Occipital lobe (tissue), 2 donors: ENCODE measurements around the gene ATP6V0C. TPM values are rescaled to one million over a fixed set of nuclear protein-coding genes. Genes with fewer than 3 reads are reported as not detected.
"Not testable (repeated sequence)": the region's sequence is repeated elsewhere in the genome, so short reads cannot be mapped to it uniquely, and the experiment has no call there.

Experiments
- DNase-seq: peaks from one replicate; lab custom pipeline; 2025; lab: John Stamatoyannopoulos, UW
- total RNA-seq: library from RNA; depleted of rRNA; stranded (reverse); fragments of >200 nt; gene quantifications from one replicate; pipeline ENCODE4 v1.2.3, GENCODE V29; 2014

The ATP6V0C gene
- total RNA-seq, 1 donor from 2014 or later, result 11.7 TPM

DNA sequence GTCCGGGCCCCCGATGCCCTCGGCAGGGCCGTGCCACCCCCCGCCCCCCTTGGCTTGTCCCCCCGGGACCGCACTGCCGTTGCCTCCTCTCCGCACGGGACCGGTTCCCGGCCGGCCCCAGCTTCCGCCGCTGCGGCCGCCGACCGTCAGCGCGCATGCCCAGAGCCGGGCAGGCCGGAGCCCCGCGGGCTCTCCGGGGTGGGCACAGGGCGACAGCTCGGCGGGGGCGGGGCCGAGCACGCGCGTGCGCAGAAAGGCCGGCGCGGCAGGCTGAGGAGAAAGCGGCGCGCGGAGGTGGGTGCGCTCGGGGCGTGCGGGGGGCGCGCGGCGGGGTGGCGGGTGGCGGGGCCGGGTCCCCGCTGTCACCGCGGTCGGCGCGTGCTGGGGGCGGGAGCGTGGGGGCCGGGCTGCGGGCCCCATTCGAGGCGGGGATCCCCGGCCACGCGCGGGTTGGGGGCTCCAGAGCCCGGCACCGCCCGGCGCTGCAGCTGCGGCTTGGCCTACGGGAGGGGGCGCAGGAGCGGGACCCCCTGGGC lies 38.8 kb upstream of the ATP6V0C start, which contains the start of gene TBC1D24:
TBC1D24 (plus strand) TSS at position 251 of the 536 bp plus-strand sequence. CDS start 21,022 bp downstream, outside the sequence.
- peak; percentile 78 for DNase-seq

DNA sequence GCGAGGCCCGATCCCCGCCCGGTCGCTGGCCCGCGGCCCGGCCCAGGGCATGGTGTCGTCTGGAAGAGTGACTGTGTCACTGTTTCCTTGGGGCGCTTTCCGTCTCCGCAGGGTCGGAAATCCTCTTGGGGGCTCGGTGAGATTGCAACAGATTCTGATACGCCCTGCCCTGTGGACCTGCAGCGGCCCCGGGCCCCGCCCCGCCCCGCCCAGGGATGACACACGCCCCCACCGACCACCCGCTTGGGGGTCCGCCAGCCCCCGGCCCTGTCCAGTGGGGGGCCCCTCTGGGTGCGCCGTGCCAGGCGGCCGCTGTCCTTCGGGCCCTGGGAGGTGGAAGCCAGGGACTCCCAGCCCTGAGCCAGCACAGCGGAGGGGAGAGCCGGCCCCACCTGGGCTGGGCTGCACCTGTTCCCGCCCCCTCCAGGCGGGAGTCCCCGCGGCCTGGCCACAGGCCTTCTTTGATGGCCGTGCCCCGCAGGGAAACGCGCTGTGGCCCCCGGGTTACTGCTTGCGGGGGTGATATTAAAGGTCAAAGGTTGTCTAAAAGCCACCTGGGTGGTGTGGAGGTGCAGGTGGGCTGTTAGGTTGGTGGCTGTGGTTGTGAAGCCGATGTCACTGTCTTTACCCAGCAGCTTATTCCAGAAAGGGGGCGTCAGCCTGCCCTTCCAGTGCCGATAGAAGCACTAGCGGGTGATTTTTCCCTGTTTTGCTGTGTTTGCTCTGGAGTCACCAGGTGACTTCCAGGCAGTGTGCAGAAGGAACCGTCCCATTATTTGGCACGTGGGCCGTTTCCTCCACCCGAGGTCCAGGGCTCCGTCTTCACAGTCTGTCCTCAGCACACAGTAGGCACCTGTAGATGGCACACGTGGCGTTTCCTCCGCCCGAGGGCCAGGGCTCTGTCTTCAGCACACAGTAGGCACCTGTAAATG lies 38.1 kb upstream of the ATP6V0C start:
- no peak for DNase-seq

DNA sequence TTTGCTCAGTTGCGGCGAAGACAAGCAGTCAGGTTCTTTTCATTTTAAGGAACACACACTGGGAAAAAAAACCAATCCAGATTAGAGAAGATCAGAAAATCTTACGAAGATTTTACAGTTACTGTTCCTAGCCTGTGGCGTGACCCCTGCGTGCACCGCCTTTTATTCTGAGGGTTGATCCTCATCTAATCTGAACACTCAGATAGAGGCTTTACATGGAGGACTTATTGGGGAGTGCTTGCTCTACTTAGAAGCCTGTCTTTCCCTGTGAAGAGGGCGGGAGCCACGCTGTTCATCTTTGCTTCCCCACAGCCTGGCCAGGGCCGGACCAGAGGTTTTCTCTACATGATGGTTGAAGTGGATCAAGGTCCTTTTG lies 37.4 kb upstream of the ATP6V0C start:
- DNase-seq, result no peak

DNA sequence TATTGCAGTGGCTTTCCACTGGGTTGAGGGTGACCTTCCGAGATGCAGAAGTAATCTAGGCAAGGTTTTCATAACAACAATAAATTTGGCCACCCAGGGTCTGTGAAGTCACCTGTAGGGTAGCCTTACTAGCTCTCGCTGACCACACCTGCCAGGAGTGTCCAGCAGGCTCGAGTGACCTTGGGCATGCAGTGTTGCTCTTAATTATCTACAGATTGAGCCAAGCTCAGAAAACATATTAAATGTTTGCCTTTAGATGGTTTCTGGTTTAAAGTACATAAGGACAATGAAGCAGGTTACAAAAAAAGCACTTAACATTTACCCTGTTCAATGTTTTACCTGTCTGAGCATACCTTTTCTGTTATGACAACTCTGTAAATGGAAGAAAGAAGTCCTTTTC lies 37.0 kb upstream of the ATP6V0C start:
- DNase-seq, result no peak

DNA sequence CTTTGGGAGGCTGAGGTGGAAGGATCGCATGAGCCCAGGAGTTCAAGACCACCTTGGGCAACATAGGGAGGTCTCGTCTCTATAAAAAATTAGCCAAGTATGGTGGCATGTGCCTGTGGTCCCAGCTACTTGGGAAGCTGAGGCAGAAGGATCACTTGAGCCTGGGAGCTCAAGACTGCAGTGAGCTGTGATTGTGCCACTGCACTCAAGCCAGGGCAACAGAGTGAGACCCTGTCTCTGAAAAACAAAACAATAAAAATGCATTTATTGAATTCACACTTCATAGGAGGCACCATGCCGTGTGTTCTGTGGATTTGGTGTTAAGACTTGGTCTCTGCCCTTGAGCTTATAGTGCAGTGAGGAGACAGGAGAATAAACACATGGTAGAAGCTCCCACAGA lies 36.4 kb upstream of the ATP6V0C start:
- DNase-seq, result no peak

DNA sequence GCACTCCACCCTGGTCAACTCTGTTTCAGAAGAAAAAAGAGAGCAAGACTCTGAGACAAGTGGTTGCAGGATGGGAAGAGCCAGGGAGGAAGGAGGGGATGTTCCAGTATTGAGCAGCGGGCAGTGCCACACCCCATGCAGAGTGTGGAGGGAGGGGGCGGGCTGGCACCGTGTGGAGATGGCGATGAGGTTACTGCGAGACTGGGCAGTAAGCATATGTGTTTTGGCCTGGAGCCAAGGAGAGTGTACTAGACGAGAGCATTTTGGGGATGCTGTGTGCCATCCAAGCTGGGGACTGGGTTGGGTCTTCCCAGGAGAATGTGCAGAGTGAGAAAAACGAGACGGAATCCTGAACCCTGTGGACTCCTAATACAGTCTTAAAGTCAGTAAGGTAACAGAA lies 35.5 kb upstream of the ATP6V0C start:
- no peak for DNase-seq

DNA sequence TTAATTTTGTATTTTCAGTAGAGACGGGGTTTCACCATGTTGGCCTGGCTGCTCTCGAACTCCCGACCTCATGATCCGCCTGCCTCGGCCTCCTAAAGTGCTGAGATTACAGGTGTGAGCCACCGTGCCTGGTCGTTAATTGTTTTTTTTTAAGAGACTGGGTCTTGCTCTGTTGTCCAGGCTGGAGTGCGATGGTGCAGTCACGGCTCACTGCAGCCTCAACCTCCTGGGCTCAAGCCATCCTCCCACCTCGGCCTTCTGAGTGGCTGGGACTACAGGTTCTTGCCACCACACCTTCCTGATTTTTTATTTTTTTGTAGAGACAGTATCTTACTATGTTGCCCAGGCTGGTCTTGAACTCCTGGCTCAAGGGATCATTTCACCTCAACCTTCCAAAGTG lies 33.8 kb upstream of the ATP6V0C start:
- DNase-seq, result not testable (repeated sequence)

DNA sequence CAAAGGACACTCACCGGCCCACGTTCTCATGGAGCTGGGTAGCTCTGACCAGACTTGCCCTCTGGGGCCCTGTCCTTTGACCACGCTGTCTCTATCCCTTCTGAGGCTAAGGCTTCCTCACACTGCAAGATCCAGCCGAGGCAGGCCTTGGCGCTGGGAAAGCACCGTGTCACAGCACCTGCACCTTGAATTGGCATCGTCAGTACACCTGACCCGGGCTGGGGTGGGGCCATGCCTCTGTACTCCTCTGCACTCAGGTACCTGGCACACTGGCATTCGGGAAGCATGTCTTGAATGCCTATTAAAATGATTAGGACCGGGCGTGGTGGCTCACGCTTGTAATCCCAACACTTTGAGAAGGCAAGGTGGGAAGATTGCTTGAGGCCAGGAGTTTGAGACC lies 32.8 kb upstream of the ATP6V0C start:
- DNase-seq, result no peak

DNA sequence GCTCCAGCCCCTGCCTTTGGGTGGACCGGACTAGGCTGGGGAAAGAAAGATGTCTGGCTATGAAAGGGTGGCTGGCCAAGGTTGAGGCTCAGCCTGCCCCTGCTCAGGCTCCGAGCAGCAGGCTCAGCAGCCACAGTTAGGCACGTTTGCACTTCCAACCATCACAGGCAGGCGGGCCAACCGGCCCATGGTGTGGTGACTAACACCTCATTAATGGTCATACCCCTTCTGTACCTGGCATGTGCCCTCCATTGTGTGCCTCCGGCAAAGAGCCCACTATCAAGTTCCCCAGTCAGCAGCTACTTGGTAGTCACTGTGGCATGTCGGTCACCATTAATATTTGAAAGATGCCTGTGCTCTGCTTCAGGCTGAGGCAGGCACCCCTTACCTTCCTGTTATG lies 32.1 kb upstream of the ATP6V0C start:
- no peak for DNase-seq

DNA sequence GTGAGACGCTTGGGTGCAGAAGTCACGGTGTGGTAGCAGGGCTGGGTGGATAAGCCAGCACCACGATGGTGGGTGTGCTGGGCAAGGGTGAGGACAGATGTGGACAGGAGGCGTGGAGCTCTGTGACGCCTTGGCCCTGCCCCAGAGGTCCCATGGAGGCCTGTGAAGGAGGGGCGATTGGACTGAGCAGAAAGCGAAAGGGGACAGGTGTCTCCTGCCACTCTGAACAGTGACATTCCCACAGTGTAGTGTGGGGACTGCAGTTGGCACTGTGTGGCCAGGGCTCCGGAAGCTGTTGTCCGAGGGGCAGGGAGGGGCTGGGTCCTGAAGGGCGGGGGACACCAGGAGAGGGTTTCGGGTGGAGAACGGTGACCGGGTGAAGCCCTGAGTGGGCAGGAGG lies 31.5 kb upstream of the ATP6V0C start:
- no peak for DNase-seq

DNA sequence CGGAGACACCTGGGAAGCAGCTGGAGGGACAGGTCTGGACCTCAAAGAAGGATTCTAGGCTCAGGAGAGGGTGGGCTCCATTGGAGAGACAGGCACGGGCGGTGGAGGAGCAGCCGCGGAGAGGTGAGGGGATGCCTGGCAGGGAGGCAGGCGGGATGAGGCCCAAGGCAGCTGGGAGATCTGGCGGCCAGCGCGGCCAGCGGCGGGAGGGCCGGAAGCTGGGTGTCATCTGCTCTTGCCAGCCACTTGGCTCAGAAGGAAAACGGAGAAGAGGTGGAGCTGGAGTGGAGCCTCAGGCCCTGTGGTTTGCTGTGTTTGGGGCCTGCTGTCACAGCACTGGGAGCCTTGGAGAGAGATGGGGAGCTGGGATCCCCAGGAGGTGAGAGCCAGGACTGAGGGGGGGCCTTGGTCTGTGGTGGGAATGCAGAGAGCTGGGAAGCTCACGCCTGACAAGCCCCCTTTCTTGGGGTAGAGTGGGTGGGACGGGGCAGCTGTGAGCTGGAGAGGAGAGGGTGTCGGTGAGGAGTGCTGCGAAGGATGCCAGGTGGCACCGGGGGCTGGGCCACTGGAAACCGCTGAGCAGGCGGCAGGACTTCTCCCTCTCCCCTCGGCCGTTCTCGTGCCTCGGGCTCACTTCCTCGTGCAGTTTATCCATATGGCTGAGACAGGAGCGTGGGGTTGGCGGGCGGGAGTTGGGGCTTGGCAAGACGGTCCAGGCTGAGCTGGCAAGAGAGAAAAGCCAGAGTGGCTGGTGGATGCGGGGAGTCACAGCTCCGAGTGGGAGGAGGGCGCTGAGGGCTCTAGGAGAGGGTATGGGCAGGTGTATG lies 30.8 kb upstream of the ATP6V0C start:
- peak; percentile 63 for DNase-seq

DNA sequence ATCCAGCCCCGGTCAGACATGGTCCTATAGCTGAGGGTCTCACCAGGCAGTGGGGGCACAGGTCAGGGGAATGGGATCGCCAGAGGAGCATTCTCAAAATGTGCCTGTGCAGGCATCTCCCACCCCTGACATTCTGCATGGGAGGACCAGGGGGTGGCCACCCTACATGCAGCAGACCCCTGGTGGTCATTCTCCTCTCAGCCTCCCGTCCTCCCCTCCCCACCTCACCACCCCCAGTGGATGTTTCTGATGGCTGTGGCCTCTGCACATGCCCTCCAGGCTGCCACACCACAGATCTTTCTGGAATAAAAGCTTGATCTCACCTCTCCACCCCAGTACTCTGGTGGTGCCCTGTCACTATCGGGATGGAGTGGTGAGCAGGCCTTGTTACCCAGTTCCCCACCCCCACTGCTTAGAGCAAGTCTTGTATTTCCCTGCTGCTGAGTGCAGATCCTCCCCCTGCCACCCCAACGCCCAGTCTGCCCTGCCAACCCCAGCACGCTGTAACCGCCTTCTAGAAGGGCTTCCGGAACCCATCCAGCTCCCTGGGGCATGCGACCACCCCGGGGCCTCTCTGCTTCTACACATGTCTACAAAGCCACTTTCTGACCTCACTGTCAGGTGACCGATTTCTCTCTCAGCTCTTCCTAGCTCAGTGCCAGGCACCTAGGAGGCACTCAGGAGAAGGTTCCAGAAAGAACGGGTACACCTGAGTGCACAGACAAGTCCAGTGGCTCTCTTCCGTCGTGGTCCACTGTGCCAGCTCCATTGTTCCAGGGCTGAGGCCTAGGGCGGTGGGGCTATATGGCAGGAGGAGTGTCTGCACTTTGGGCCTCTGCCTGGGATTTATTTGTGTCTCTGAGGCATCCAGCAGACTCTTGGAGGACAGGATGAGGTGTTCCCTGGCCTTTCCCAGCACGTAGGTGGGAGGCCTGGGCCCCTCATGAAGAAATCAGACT lies 29.5 kb upstream of the ATP6V0C start:
- no peak for DNase-seq

DNA sequence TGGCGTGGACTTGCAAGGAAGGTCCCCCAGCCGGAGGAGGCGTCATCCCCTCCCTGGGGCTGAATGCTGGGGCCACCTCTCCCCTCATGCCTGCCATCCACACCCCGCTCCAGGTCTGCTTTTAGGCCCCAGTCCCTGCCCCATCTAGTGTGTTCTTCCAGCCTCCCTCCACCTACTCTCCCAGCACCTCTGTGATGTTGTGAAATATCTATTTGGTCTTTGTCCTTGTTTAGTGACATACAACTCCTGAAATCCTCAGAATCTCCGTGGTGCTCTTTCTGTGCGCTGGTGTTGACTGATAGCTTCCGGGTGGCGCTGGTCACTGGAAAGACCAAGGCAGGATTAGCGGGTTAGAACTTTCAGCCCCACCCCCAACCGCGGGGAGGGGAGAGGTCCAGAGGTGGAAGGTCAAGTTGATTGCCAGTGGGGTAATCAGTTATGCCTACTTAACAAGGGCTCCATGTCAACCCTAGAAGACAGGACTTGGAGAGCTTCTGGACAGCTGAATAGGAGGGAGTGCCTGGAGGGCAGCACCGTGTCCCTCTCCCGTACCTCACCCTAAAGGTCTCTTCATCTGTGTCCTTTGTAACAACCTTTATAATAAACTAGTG lies 28.7 kb upstream of the ATP6V0C start:
- DNase-seq, result no peak

DNA sequence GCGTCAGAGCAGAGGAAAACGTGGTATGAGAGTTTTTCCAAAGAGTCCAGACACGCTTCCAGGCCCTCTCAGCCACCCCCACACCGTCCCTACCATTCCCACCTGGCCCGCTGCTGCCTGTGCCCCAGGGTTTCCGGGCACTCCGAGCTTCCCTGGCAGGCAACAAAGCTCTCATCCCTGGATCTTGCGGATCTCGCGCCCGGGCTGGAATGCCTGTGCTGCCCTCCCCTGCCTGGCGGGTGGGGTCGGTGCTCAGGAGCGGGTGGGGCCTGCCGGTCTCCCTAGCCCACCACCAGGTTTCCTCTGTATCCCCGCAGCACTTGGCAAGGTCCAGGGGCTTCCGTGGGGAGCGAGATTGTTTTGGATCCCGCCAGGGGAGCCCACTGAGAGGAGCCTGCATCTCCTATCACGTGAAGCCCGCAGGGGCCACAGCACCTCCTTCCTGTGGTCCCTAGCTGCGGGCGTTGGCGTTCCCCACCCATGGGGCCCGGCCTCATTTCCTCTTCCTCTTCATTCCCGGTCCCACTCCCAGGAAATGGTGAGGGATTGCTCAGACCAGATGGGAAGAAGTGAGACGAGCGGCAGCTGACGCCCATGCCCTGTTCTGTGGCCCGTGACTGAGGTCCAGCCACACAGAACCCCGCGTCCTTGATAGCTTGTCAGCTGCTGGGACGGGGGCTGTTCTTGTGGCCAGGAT lies 27.8 kb upstream of the ATP6V0C start:
- no peak for DNase-seq

DNA sequence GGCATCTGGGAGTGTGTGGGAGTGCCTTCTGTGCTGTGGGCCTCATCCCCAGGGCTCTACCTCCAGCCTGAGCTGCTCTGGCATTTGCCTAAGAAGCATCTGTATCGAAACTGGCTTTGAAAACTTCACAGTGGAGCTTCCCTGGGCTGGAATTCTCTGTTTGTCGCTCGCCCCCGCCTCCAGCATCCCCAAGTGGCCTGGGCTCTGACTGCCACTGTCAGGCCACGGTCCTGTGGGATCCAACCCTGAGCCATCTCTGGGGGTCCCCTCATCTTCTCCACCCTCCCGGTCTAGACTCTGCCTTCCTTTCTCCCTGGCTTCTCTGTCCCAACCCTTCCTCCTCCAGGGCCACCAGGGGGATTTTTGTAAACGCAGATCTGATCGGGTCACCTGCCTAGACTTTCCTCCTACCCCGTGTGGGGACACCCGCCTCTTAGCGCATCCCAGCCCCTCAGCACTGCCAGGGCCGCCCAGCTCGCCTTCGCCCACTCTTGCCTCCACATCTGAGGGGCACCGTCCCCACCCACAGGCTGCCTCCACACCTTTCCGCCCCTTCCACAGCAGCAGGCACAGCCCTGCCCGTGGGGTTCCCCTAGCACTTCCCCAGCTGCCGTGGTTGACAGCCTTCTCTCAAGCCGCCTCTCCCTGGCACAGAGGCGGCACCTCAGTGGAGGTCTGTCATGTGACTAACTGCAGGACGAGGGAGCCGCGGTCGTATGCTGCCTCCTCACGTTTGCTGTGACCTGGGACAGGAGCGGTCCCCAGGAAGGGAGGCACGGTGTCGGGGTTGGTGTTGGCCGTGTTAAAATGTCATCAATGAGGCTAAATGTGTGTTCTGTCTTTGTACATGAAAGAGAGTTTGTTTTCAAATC lies 26.9 kb upstream of the ATP6V0C start:
- DNase-seq, result peak; percentile 55

DNA sequence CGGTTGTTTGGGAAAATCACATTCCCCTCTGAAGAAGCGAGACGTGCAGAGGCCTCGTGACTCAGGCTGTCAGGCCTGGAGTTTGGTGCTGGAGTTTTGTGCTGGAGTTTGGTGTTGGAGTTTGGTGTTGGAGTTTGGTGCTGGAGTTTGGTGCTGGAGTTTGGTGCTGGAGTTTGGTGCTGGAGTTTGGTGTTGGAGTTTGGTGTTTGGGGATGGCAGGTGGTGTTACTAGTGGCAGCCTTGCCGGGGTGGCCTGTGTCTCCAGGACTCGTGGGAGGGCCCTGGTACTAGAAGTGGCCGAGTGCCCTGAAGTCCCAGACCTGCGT lies 26.3 kb upstream of the ATP6V0C start:
- no peak for DNase-seq

DNA sequence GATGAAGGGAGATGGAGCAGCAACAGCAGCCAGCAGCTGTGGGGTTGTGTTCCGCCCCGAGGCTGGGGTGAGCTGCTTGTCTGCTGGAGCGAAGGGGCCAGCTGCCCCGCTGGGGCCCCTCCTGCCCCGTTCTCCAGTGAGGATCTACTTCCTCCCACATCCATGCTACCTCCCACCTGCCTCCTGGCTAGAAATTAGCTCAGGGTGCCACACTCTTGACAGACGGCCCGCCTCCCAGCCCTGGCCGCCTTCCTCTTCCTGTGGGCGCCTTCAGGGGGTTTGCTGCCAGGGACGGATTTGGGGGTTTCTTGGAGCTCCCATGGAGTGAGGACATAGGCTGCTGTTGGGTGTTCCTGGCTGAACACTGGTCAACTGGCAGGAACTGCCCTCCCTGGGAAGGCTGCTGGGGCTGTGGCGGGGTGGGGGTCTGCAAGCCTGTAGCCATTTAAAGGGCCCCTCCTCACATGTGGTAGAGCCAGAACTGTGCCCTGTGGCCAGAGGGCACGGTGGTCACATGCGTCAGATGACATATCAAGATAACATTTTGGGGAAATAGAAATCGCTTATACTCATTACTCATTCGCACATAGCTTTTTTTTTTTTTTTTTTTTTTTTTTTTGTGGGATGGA lies 25.7 kb upstream of the ATP6V0C start:
- no peak for DNase-seq

DNA sequence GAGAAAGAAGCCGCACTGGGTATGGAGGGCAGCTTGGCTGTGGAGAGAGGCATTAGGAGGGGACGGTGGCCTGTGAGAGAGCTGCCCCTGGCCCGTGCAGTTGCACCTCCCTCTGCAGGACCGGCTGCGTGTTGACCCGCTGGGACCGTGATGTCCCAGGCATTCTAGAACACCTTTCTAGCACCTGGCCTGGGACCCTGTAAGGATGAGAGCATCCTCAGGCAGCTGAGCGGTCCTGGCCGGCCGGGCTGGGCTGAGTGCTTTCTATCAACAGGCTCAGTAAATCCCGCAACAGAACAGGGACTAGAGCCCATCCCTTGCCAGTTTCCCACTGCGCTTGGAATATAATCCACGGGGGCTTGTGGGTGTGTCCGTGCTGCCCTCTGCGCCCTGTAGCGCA lies 24.2 kb upstream of the ATP6V0C start:
- no peak for DNase-seq
